D341Med (cell line): ENCODE results near the gene SYTL3.
"Not testable (repeated sequence)": the region's sequence is repeated elsewhere in the genome, so short reads cannot be mapped to it uniquely, and the experiment has no call there.

Experiments
- DNase-seq: peaks from one replicate; pipeline ENCODE4 v3.0.0; 2012; ENCODE audit warnings: low spot score

SYTL3 gene

GRCh38 chr6:158622545-158623190, 27.2 kb upstream of the SYTL3 start:
- DNase-seq = no peak

DNA sequence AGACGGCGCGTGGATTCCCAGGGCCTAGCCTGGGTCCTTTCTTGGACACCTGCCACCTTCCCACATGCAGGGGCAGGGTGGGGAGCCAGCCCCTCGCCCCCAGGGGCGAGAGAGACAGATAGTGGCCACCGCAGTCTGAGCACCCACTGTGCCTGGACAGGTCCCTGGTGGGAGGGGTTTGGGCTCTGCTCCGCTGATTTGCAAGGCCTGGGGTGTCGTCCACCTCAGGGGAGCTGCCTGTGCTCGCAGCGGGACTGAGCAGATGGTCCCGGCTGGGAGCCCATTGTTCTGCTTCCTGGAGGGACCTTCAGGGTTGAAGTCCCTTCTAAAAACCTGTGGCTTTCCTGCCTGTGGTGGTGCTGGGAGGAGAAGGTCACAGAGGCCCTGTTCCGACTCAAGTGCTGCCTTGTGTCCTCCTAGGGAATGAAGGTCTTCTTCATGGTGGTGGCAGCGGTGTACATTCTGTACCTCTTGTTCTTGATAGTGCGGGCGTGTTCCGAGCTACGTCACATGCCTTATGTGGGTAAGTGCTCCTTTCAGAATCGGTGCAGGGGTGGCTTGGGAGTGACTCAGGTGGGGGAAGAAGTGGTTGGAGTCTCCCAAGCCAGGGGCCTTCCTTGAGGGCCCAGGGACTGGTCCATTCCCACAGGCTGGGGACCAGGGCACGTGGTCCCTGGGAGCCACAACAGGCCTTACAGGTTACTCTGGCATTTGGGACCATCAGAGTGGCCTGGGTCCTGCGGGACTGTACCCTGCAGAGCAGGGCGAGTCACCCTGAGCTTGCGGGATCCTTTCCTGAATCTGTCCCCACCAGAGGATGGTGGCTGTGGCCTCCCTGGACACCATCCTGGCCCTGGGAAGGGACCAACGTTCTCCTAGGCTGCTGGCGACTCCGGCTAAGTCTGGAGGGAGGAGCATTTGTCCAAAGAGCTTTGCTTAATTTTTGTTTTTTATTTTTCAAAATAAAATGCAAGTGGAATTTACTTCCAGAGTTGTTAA, 24.9 kb upstream of the SYTL3 start:
- no peak for DNase-seq

- no peak for DNase-seq
Measured at GRCh38 chr6:158625881-158626305, 24.0 kb upstream of the SYTL3 start.

DNA sequence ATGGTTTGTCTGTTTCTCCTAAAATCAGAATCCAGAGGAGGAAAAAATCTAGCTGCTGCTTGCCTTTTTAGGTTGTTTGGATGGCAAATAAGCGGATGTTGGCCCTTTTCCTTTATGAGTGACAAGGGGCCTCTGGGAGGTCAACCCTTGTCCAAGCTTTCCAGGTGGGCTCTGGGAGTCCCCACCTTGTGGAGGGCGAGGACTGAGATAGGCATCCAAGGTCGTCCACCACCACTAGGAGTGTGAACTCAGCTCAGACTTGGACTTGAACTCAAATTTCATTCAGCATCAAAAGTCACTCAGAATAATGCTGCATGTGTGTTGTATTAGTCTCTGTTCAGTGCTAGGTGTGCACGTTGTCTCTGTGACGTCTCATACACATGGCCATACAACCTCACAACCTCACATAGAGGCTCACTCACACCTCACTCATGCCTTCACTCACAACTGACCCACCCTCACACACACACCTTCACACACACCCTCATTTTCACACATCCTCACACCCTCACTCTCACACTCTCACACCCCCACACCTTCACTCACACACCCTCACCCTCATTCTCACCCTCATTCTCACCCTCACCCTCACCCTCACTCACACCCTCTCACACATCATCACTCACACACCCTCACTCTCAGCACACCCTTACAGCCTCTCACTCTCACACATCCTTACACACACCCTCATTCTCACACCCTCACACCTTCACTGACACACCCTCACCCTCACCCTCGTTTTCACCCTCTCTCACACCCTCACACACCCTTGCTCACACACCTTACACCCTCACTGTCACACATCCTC, 23.3 kb upstream of the SYTL3 start:
- DNase-seq = no peak

DNA sequence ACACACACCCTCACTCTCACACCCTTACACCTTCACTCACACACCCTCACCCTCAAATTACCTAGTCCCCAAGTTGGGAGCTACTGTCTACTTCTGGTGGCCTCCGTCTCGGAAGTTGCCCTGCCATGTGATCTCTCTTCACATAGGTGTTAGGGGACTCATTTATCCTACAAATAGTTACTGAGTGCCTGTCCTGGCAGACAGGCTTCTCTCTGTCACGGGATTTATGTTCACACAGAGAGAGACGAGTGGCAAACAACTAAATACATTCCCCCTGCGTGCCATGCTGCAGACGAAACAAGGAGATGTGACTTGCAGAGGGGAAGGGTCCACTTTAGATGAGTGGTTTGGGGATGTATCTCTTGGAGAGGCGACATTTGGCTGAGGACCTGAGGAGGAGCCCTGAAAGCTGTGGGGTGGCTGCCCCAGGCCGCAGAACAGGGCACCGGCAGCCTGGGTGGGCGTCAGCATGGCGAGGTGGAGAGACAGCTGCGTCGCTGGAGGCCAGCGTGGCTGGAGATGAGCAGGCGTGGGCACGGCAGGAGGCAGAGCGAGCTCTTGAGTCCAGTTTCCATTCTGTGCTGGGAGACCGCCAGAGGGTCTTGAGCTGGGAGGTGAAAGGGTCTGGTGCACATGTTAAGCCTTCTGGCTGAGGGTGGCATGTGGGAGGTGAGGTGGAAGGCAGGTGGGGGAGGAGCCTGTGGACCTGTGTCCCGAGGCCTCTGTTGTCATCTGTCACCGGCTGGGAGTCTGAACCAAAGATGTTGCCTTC, 22.5 kb upstream of the SYTL3 start:
- DNase-seq = no peak

DNA sequence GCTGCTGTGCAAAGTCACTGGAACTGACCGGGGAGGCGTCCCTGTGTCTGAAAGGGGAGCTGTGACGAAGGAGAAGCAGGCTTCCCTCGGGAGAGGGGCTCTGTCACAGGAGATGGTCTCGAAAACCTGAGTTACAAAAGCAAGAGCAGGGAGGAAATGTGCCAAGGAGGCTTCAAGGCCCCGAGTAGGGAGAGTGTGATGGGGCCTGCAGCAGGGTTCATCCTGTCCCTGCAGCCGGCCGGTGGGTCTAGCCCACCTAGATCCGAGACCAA, 22.0 kb upstream of the SYTL3 start:
- DNase-seq = no peak

GRCh38 chr6:158628542-158628941, 21.3 kb upstream of the SYTL3 start:
- no peak for DNase-seq

- no peak for DNase-seq
Measured at GRCh38 chr6:158629367-158630221, 20.3 kb upstream of the SYTL3 start.

- no peak for DNase-seq
Measured at GRCh38 chr6:158630938-158631616, 18.8 kb upstream of the SYTL3 start.

DNA sequence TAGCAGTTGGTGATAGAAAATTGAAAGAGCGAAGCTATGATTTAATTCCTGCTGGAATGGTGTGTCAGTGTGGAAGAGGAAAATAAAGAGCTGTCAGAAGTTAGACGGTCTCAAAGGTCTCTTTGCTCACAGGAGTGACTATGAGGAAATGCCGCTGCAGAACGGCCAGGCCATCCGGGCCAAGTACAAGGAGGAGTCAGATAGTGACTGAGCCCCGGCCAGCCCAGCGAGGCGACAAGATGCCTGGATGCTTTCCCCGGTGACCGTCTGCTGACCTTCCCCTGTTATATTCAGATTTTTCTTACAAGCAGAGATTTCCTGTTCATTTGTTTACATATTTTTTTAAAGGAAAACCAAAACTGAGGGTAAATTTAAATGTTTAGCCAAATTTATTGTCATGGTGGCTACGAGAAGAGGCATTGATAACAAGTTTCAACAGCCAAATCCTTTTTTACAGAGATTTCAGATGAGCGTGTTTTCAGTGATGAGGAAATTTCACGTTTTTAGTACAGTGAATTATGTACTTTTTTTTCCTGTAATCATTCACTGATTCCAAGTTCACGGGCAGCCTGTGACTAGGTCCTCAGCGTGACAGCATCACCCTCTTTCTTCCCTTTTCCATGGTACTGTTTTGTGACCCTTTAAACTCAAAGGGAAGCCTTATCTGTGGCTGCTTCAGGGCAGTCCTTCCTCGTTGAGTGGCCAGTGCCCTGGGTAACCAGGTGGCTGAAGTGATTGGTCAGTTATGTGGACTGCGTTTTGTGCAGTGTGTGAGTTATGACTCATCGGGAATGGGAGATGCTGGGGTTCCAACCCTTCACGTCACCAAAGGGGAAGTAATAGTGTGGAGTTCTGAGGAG, 17.9 kb upstream of the SYTL3 start:
- DNase-seq = no peak

- DNase-seq = not testable (repeated sequence)
Measured at GRCh38 chr6:158632538-158633119, 17.2 kb upstream of the SYTL3 start.

DNA sequence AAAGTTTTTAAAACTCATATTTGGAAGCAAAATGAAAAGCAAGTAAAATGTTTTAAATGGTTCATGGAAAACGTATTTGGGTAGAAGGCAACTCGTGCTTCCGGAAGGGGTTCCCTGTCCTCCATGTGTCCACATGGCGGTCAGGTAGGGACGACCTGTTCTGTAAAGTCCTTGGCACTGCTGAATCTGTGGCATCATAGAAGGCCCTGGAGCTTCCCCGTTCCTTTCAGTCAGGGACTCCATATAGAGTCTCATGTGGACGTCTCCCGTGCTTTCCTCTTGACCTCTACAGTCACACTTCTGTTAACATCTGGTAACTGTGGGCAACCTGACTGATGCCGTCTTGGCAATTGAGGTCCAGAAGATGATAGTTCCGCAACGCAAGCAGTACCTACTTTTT, 16.7 kb upstream of the SYTL3 start:
- DNase-seq = no peak

GRCh38 chr6:158634695-158635426, 15.0 kb upstream of the SYTL3 start:
- DNase-seq = no peak

GRCh38 chr6:158635427-158636073, 14.3 kb upstream of the SYTL3 start:
- DNase-seq = no peak

DNA sequence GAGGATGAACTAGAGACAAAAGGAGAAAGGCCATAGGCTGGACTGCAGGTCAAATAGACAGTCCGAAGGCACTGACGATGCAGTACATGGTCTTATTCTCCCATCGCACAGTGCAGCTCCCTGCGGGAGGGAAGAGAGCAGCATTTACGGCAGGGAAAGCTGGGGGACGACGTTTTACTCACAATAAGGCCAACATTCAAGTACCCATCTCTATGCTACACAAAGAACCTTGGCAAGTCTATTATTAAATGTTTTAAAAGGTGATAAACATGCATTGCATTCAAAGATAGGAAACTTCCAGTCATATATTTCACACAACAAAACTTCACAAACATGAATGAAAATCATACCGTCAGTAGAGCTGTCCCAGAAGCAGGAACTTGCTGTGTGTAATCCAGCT, 13.1 kb upstream of the SYTL3 start:
- no peak for DNase-seq

DNA sequence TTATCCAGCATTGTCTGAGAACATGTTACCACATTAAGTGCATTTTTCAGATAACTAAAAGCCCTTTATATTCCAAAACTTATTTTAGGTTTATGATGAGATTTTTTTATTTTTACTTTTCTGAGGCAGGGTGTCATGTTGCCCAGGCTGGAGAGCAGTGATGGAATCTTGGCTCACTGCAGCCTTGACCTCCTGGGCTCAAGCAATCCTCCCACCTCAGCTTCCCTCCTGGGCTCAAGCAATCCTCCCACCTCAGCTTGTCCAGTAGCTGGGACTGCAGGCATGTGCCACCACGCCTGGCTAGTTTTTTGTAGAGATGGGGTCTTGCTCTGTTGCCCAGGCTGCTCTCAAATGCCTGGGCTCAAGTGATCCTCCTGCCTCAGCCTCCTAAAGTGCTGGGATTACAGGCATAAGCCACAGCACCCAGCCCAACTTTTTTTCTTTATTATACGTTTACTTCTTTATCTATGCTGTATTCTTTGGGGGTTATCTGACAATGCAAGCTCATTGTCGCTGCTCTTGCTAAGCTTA, 11.5 kb upstream of the SYTL3 start:
- DNase-seq = no peak

GRCh38 chr6:158639056-158639455, 10.8 kb upstream of the SYTL3 start:
- DNase-seq = no peak

- no peak for DNase-seq
Measured at GRCh38 chr6:158640519-158640918, 9.3 kb upstream of the SYTL3 start.
